H1 (cell line): Measurements from ENCODE around the gene DCXR. TPM values are rescaled to one million over a fixed set of nuclear protein-coding genes. Genes with fewer than 3 reads are reported as not detected.

Experiments
- E2F6 ChIP-seq: IDR thresholded peaks from 2 replicates; pipeline ENCODE4 v1.6.1; 2012; ENCODE audit warnings: inconsistent platforms
- EZH2 ChIP-seq: fragments of 200-600 bp; sonication (generic); IDR thresholded peaks from 2 replicates; pipeline ENCODE4 v1.7.1; 2012; ENCODE audit warnings: low read depth, mild to moderate bottlenecking, moderate library complexity, low read length, inconsistent platforms; ENCODE audit not compliant: severe bottlenecking
- FOSL1 ChIP-seq: IDR thresholded peaks from 2 replicates; pipeline ENCODE4 v1.6.1; 2011; ENCODE audit warnings: mild to moderate bottlenecking, low read depth, low read length, moderate library complexity; ENCODE audit not compliant: insufficient read depth
- TAF1 ChIP-seq: IDR thresholded peaks from 2 replicates; pipeline ENCODE4 v1.6.1; 2011; ENCODE audit warnings: mild to moderate bottlenecking, low read depth, low read length
- polyA plus RNA-seq, 7 experiments: library from polyadenylated mRNA; depleted of rRNA in 3 of 7; stranded (reverse) in 5 of 7; unstranded in 2 of 7; fragments of >200 nt in 5 of 7; fragments of 200-250 nt in 2 of 7; gene quantifications; 1 replicate in 5 of 7; 2 replicates in 1 of 7; 4 replicates in 1 of 7; pipeline versions ENCODE4 v1.2.1 to v1.2.3, GENCODE V29; 2011 to 2013; ENCODE audit warnings: missing spikeins in 2 of 7, mixed read lengths in 2 of 7
- total RNA-seq: library from RNA; stranded (reverse); fragmentation: NEBNext Ultra II Directional; extraction: Animal tissue kit (Norgen Biotek cat#: 25700); gene quantifications from 2 replicates; pipeline ENCODE4 v1.2.1, GENCODE V29; 2021

The DCXR gene
- total and polyA plus RNA-seq, 2 of the 8 experiments (the other 6 are each of a cell fraction or from before 2014, with no cell fraction given) = 96.3 to 212 TPM

GRCh38 chr17:82073446-82073845 is 35.9 kb upstream of the DCXR start (continued):
- no peak for TF ChIP-seq FOSL1
- TF ChIP-seq EZH2 = no peak
- no peak for TF ChIP-seq TAF1
- no peak for TF ChIP-seq E2F6
- TF ChIP-seq, all 59 proteins: peak for 0
